Measurements from ENCODE around the gene ATF7IP2.
"Not testable (repeated sequence)": the region's sequence is repeated elsewhere in the genome, so short reads cannot be mapped to it uniquely, and the experiment has no call there.

ATF7IP2 gene

DNA sequence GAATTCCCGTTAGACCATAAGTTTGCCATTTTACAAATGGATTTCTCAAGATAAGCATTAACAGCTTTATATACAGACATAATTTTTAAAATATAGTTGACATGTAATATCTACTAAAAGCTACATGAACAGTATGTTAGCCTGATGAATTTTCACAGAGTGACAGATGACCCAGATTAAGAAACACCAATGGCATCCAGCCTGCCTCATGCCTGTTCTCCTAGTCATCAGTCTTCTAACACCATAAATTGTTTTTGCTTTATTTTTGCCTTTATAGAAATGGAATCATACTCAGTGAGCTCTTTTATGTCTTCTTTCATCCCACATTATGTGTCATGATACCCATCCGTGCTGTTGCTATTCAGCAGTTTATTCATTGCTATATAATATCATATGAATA is 80.0 kb downstream of the ATF7IP2 start:
- FAIRE-seq: no peak

DNA sequence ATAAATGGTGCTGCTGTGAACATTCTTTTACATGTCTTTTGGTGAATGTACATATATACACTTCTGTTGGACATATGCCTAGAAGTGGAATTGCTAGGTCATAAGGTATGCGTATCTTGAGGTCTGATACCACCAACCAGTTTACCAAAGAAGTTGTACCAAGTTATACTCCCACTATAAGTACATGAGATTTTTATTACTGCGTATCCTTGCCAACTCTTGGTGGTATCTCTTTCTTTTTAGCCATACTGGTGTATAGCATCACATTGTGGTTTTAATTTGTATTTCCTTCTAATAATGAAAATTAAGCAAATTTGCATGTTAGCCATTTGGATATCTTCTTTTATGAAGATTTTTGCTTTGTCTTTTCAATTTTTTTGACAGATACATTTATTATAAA is 80.5 kb downstream of the ATF7IP2 start:
- no peak for FAIRE-seq

- no peak for FAIRE-seq
These were observed 81.0 kb downstream of the ATF7IP2 start for GRCh38 chr16:10466861-10467260.

DNA sequence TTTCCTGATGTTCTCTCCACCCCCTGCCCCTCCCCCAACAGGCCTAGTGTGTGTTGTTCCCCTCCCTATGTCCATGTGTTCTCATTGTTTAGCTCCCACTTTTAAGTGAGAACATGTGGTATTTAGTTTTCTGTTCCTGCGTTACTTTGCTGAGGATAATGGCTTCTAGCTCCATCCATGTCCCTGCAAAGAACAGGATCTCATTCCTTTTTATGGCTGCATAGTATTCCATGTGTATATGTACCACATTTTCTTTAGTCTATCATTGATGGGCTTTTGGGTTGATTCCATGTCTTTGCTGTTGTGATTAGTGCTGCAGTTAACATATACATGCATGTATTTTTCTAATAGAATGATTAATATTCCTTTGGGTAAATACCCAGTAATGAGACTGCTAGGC is 90.8 kb downstream of the ATF7IP2 start:
- FAIRE-seq: not testable (repeated sequence)

DNA sequence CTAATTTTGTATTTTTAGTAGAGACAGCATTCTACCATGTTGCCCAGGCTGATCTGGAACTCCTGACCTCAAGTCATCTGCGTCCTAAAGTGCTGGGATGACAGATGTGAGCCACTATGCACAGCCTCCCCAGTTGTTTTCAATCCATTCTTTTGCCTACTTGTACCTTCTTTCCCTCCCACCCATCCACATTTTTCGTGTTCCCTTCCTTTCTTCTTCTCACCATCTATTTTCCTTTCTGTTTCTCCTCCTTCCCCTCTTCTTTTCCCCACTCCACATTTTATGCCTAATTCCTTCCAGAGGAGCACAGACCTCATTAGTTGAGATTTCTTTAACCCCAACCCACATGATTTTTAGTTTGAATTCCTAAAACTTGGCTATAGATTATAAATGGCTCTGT is 94.3 kb downstream of the ATF7IP2 start:
- no peak for FAIRE-seq

- FAIRE-seq: no peak
These were observed 99.3 kb downstream of the ATF7IP2 start for GRCh38 chr16:10485159-10485558.

GRCh38 chr16:10485698-10486382 is 100.0 kb downstream of the ATF7IP2 start:
- no peak for FAIRE-seq

GRCh38 chr16:10490141-10490540 is 104.3 kb downstream of the ATF7IP2 start:
- FAIRE-seq: no peak

GRCh38 chr16:10493276-10493675 is 107.4 kb downstream of the ATF7IP2 start:
- FAIRE-seq: no peak

GRCh38 chr16:10494343-10495030 is 108.6 kb downstream of the ATF7IP2 start:
- FAIRE-seq: no peak

DNA sequence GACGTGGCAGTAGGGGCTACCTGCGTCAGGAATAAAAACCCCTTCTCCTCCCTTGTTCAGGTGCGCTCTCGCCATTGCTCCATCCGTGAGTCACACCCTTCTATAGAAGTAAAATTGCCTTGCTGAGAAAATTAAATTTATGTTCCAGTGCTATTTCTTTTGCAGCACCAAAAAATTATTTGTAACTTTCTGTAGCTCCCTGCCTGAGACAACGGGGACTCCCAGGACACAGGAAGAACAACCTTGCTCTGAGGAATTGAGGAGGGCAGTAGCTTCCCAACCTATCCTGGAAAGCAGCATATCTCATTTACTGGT is 109.1 kb downstream of the ATF7IP2 start:
- FAIRE-seq: no peak

DNA sequence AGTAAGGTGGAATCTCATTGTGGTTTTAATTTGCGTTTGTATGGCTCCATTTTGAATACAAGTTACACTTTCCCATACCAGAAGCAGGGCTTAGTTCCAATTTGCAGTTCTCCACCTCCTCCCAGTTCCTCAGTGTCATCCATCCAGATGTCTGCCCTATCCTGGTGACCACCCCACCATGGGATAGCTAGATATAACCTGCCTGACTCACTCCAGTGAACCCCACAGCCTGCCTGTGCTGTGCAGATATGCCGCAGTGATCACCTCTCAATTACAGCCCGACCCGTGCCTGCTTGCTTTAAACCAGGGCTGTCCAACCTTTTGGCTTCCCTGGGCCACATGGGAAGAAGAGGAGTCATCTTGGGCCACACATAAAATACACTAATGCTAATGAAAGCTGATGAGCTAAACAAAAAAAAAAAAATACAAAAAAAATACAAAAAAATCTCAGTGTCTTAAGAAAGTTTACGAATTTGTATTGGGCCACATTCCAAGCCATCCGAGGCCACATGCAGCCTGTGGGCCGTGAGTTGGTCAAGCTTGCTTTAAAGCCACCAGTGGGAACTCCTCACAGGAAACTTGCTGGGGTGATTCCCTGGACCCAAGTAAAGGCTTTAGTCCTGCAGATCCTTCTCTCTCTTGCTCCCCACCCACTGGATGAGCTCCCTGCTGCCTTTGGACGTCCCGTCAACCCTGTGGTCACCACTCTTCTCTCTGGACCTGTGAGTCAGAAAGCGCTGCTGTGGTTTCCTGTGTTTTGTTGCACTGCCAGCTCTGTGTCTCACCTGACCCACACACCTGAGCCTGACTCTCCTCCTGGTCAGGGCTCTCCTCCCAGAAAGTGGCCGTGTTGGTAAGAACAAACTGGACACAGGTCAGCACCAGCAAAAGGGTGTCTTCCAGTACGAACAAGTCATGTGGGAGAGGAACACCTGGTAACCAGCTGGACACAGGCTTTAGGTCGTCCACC is 111.6 kb downstream of the ATF7IP2 start:
- no peak for FAIRE-seq

- FAIRE-seq: no peak
These were observed 114.7 kb downstream of the ATF7IP2 start for GRCh38 chr16:10500582-10500981.

DNA sequence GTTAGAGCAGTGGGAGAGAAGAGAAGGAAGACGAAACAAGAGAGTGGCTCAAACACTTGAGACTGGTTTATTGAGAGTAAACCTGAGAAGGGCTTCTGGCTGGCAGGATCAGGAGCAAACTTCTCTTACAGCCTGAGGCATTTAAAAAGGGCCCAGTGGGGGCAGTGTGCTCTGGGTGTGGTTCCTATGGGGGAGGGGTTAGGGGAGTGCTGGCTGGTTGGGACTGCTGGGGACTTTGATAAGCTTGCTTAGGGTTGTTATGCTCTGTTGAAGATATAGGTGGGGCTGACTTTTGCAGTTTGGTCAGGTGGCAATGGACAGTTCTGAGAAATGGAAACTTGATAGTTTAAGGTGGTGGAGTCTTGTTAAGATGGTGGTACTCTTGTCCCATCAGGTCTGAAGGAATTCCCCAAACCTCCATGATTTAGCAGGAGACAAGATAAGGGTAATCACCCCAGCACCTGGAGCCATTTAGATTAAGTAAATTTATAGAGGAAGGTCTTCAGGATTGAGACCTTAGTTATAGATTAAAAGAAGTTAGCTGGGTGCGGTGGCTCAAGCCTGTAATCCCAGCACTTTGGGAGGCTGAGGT is 115.3 kb downstream of the ATF7IP2 start:
- FAIRE-seq: no peak

DNA sequence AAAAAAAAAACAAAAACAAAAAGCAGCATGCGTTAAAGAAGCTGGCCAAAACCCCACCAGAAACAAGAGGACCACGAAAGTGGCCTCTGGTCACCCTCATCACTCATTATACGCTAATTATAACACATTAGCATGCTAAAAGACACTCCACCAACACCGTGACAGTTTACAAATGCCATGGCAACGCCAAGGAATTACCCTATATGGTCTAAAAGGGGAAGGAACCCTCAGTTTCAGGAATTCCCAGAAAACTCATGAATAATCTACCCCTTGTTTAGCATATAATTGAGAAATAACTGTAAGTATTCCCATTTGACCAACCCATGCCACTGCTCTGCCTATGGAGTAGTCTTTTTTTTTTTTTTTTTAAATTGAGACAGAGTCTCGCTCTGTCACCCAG is 116.9 kb downstream of the ATF7IP2 start:
- FAIRE-seq: no peak

DNA sequence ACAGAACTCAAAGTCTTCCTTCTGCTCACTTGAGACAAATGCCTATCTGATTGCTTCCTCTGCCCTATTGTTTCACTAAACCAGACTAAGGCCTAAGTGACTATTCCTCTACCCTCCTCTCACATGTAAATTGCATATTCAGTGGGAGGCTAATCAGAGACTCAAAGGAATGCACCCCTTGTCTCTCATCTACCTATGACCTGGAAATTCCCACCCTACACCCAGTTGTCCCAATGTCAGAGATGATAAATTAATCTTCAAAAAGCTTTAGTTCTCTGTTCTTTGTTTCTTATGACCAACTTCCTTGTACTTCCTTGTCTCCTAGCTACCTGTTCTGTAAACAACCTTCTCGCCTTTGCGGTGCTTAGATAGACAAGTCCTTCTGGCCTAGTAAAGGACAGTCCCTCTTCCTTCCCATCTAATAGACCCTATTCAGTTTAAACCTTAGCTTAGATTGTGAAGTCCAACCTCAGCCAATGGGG is 118.6 kb downstream of the ATF7IP2 start:
- no peak for FAIRE-seq

DNA sequence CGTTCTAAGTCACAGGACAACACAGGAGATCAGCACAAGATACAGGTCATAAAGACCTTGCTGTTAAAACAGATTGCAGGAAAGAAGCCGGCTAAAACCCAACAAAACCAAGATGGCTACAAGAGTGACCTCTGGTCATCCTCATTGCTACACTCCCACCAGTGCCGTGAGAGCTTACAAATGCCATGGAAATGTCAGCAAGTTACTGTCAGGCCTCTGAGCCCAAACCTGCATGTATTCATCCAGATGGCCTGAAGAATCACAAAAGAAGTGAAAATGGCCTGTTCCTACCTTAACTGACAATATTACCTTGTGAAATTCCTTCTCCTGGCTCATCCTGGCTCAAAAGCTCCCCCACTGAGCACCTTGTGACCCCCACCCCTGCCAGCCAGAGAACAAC is 119.4 kb downstream of the ATF7IP2 start:
- FAIRE-seq: not testable (repeated sequence)

- peak; percentile 84 for FAIRE-seq
These were observed 123.7 kb downstream of the ATF7IP2 start for GRCh38 chr16:10509534-10510025.

DNA sequence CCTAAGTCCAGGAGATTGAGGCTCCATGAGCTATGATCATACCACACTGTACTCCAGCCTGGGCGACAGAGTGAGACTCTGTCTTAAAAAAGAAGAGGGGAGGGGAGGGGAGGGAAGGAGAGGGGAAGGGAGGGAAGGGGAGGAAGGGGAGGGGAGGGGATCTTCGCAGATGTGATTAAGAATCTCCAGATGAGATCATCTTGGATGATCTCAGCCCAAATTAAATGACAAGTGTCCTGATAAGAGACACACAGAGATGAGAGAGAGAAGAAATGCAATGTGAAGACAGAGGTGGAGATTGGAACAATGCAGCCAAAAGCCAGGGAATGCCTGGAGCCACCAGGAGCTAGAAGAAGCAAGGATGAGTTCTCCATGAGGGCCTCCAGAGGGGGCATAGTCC is 124.4 kb downstream of the ATF7IP2 start:
- no peak for FAIRE-seq

- FAIRE-seq: no peak
These were observed 126.0 kb downstream of the ATF7IP2 start for GRCh38 chr16:10511829-10512228.

DNA sequence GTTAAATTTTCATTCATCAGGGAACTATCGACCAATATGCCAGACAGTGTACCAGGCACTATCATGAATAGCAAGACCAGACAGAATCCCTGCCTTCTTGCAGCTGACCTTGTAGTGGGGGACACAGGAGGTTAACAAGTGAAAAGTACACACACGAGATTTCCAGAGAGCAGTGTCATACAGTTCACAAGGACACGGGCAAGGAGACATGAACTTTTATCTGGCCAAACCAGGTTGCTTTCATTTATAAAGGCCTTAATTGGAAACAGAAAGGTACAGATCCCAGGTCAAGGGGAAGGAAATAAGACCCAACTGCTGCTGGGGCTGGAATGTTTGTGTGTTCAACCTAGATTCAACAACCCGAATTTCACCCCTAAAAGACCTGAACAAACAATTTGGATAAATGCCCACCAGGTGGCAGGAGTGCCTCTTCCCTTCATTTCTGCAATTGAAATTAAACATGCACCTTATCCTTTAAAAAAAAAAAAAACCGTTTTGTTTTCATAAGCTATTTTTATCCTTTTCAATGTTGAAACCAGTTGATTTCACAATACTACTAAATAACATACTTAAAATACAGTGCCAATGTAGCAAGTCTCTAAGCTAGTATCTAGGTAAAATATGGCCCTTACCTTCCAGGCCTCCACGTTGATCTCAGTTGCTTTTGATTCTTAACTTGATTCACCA is 128.7 kb downstream of the ATF7IP2 start:
- peak; percentile 97 for FAIRE-seq

- no peak for FAIRE-seq
These were observed 132.0 kb downstream of the ATF7IP2 start for GRCh38 chr16:10517868-10518267.
